Neutrophil (primary cell): ENCODE data around the gene RBM18.

Experiments
- H3K27ac ChIP-seq: fragments of 200-600 bp; sonication (generic); 2 replicates; pipeline ENCODE4 v1.5.1; 2016; ENCODE audit warnings: mild to moderate bottlenecking, moderate library complexity
- H3K27me3 ChIP-seq: fragments of 200-600 bp; sonication (generic); 2 replicates; pipeline ENCODE4 v1.6.0; 2016; ENCODE audit warnings: mild to moderate bottlenecking
- H3K36me3 ChIP-seq: fragments of 200-600 bp; sonication (generic); 2 replicates; pipeline ENCODE4 v1.5.1; 2017
- H3K4me1 ChIP-seq, 2 experiments: fragments of 200-600 bp in 1 of 2; sonication (generic) in 1 of 2; 1 replicate in 1 of 2; 2 replicates in 1 of 2; pipeline versions ENCODE4 v1.5.1 to v1.6.1; 2013 to 2016; ENCODE audit warnings: low read depth in 1 of 2, low read length in 1 of 2, mild to moderate bottlenecking in 1 of 2, moderate library complexity in 1 of 2; ENCODE audit not compliant: control insufficient read depth in 1 of 2, insufficient read depth in 1 of 2
- H3K4me3 ChIP-seq, 2 experiments: fragments of 200-600 bp in 1 of 2; sonication (generic) in 1 of 2; 1 replicate in 1 of 2; 2 replicates in 1 of 2; pipeline ENCODE4 v1.5.1; 2013 to 2016; ENCODE audit warnings: low read depth in 1 of 2, low read length in 1 of 2, mild to moderate bottlenecking in 1 of 2, moderate library complexity in 1 of 2
- H3K9me3 ChIP-seq: fragments of 200-600 bp; sonication (generic); 2 replicates; pipeline ENCODE4 v1.5.1; 2016
- TF ChIP-seq, protein P1 (sequence below): fragments of 200-600 bp; sonication (generic); IDR thresholded peaks from 2 replicates; pipeline ENCODE4 v1.5.1; 2016; ENCODE audit warnings: antibody characterized with exemption

RBM18 gene

DNA sequence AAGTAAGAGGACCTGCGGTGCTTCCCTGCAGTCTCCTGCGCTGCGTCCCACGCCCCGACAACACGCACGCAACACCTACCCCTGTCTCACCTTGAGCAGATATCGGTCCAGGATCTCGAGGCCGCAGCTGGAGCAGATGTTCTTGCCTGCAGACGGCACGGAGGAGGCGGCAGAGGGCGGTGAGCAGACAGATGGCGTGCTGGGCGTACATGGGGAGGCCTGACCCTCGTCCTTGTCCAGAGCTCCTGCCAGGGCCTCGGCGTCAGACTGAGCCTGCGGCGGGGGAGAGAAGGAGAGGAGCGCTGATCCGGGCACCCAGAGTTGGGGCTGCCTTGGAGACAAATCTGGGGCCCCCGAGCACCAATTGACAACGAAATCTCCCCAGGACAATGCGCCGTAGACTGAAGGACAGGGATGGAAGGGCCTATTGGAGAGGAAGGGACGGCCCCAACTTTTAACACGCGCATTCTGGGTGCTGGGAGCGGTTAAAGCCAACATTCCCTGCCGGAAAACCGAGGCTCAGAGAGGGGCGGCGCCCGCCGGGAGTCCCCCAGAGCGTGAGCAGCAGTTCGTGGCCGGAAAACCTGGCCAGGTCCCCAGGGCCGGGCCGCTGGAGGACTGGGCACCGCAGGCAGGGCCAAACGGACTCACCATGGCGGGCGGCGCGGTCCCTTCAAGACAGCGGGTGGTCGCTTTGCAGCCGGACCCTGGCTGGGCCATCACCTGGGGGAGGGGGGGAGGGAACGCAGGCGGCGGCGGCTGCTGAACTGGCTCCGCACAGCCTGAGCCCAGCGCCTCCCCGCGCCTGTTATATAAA is 37.7 kb downstream of the RBM18 start:
- H3K36me3 ChIP-seq: no peaks in the 10 kb centered on the region
- peaks cover 100% of the 10 kb centered on the region for H3K27me3 ChIP-seq
- no peak overlapping the region for H3K27ac ChIP-seq
- H3K9me3 ChIP-seq: no peaks in the 10 kb centered on the region
- H3K4me1 ChIP-seq: peaks cover 0 to 7% of the 10 kb centered on the region in 2 experiments
- no peak overlapping the region for H3K4me3 ChIP-seq
- TF ChIP-seq, protein P1, sequence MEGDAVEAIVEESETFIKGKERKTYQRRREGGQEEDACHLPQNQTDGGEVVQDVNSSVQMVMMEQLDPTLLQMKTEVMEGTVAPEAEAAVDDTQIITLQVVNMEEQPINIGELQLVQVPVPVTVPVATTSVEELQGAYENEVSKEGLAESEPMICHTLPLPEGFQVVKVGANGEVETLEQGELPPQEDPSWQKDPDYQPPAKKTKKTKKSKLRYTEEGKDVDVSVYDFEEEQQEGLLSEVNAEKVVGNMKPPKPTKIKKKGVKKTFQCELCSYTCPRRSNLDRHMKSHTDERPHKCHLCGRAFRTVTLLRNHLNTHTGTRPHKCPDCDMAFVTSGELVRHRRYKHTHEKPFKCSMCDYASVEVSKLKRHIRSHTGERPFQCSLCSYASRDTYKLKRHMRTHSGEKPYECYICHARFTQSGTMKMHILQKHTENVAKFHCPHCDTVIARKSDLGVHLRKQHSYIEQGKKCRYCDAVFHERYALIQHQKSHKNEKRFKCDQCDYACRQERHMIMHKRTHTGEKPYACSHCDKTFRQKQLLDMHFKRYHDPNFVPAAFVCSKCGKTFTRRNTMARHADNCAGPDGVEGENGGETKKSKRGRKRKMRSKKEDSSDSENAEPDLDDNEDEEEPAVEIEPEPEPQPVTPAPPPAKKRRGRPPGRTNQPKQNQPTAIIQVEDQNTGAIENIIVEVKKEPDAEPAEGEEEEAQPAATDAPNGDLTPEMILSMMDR: no peak

DNA sequence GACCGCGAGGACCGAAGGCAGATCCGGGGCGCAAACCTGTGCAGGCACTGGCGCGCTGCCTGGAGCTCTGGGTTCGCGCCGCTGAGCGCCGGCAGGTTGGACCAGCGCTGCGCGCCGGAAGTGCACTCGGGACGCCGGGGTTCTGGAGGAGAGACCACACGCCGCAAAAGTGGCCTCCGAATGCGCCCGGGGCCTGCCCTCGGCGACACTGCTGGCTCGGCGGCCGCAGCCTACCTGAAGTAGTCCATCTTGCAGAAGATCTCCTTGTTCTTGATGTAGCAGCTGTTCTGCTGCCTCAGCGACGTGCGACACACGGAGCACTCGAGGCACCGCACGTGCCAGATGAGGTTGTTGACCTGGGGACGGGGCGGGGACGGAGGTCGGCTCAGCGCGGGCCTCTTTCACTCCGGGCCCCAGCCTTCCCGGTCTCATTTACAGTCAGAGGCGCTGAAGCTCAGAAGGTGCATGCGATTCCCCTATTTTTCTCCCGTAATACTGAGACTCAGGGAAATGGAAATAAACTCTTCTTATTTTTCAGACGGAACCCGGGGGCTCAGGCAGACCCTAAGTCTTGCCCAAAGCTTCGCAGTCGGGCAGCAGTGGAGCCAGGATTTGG is 38.4 kb downstream of the RBM18 start:
- Histone ChIP-seq H3K4me1 (peaks cover 0 to 7% of the 10 kb centered on the region in 2 experiments), H3K9me3 (no peaks in the 10 kb centered on the region), H3K27me3 (peaks cover 100% of the 10 kb centered on the region), H3K4me3 (no peak overlapping the region), H3K36me3 (no peaks in the 10 kb centered on the region), H3K27ac (no peak overlapping the region)
- TF ChIP-seq, protein P1: no peak

DNA sequence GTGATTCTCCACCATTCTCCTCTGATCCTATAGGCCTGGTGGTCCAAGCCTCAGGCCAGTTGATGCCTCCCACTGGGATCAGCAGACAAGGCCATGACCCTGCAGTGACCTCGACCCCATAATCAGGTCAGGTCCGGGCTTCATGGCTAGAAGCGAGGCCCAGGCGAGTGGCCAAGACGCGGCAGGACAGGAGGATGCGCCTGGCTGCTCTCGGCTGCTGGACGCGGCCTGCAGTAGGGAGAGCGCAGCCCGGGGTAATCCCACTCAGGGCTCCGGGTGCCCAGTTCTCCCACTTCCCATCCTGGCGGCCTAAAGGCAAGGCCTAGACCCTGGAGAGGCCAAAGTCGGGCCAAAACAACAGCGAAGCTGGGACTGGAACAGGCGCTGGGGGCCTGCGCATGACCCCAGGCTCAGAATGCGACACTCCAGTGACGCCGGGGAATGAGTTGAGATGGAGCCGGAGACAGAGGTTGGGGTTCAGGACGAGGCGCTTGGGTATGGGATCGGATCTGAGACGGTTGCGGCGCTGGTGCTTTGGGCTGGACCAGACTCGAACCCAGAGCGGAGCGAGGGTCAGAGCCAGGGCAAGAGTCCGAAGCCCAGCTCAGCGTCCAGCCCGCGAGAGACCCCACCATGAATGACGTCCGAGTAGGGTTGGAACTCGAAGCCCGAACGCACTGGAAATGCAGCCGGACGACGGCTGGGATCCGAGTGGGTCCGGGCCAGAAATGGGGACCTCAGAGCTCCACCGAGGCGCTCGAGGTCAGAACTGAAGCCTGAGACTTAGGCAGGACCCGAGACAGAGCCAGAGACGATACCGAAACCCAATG is 39.1 kb downstream of the RBM18 start:
- no peaks in the 10 kb centered on the region for H3K36me3 ChIP-seq
- H3K9me3 ChIP-seq: no peaks in the 10 kb centered on the region
- peaks cover 0 to 7% of the 10 kb centered on the region in 2 experiments for H3K4me1 ChIP-seq
- TF ChIP-seq, protein P1: no peak
- no peak overlapping the region for H3K27ac ChIP-seq
- H3K4me3 ChIP-seq: no peak overlapping the region
- peaks cover 100% of the 10 kb centered on the region for H3K27me3 ChIP-seq

DNA sequence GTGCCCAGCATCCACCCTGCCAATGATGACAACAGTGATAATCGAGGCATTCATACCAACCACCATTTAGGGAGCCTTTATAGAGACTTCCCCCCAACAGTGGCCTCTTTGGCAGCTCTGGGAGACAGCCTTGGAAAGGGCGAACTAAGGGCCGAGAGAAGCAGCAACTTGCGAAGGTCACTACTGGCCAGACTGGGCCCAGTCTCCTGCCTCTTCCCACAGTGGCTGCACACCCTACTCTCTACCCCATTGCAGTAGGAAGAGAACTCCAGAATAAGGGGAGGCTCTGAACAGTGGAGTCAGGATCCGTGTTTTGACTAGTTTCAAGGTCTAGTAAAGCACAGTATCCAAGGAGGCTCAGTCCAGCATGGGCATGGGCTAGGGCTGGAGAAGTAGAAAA is 41.2 kb downstream of the RBM18 start:
- Histone ChIP-seq H3K27ac (no peak overlapping the region), H3K4me3 (no peak overlapping the region), H3K9me3 (no peaks in the 10 kb centered on the region), H3K27me3 (peaks cover 100% of the 10 kb centered on the region), H3K36me3 (no peaks in the 10 kb centered on the region), H3K4me1 (peaks cover 9 to 19% of the 10 kb centered on the region in 2 experiments)
- TF ChIP-seq, protein P1: no peak

DNA sequence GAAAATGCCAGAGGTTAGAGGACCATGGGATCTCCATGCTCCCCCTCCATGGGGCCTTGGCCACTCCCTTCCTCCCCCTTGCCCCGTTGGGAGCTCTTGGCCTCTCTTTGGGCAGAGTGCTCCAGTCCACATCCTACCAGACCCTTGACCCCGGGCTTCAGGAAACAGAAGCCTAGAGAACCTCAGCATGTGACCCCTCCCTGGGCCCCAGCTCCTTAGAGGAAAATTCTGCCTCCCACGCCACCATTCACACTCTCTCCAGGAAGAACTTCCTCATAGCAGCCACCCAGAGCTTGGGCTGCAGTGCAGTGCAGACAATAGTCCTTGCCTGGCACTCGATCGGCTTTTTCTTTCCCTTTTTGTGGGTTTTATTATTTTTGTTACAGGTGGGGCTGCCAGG is 41.8 kb downstream of the RBM18 start:
- peaks cover 100% of the 10 kb centered on the region for H3K27me3 ChIP-seq
- no peak overlapping the region for H3K27ac ChIP-seq
- peaks cover 9 to 13% of the 10 kb centered on the region in 2 experiments for H3K4me1 ChIP-seq

More for the DNA sequence above, 41.8 kb downstream of the RBM18 start:
- TF ChIP-seq, protein P1: no peak
- Histone ChIP-seq H3K36me3 (no peaks in the 10 kb centered on the region), H3K4me3 (no peak overlapping the region), H3K9me3 (no peaks in the 10 kb centered on the region)
